ENCODE data around the gene COL6A5.

DNA sequence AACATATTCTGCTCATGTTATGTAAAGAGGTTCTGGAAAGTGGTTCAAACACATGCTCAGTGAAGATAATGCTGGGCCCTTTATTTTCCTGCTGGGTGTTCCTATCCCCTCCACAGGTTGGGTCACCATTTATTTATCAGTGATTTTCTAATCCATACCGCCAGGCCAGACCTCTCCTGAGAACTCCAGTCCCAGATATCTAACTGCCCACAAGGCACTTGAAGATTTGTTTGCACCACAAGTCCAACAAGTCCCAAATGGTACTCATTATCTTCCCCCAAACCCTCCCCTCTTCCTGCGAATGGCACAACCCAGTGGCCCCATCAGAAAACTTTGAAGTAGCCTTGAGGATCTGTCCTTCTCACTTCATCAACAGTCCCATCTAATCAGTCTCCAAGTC is 176.9 kb downstream of the COL6A5 start:
- TF ChIP-seq ASH2L (IDR thresholded peaks at IDR 0.05; ENCODE audit: insufficient read length, low read depth, low read length): no peak
- TF ChIP-seq CTCF (CRISPR knock-in tag; IDR thresholded peaks at IDR 0.05): no peak
- TF ChIP-seq SP4 (CRISPR knock-in tag; IDR thresholded peaks at IDR 0.05): no peak
- no peak for TF ChIP-seq PHF5A (CRISPR knock-in tag; IDR thresholded peaks at IDR 0.05; ENCODE audit: low read depth, unreplicated experiment)
- TF ChIP-seq, protein P1, sequence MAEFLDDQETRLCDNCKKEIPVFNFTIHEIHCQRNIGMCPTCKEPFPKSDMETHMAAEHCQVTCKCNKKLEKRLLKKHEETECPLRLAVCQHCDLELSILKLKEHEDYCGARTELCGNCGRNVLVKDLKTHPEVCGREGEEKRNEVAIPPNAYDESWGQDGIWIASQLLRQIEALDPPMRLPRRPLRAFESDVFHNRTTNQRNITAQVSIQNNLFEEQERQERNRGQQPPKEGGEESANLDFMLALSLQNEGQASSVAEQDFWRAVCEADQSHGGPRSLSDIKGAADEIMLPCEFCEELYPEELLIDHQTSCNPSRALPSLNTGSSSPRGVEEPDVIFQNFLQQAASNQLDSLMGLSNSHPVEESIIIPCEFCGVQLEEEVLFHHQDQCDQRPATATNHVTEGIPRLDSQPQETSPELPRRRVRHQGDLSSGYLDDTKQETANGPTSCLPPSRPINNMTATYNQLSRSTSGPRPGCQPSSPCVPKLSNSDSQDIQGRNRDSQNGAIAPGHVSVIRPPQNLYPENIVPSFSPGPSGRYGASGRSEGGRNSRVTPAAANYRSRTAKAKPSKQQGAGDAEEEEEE (CRISPR knock-in tag; IDR thresholded peaks at IDR 0.05; ENCODE audit: borderline replicate concordance): no peak
